Measurements from ENCODE around the gene PLPP1.

PLPP1 gene

DNA sequence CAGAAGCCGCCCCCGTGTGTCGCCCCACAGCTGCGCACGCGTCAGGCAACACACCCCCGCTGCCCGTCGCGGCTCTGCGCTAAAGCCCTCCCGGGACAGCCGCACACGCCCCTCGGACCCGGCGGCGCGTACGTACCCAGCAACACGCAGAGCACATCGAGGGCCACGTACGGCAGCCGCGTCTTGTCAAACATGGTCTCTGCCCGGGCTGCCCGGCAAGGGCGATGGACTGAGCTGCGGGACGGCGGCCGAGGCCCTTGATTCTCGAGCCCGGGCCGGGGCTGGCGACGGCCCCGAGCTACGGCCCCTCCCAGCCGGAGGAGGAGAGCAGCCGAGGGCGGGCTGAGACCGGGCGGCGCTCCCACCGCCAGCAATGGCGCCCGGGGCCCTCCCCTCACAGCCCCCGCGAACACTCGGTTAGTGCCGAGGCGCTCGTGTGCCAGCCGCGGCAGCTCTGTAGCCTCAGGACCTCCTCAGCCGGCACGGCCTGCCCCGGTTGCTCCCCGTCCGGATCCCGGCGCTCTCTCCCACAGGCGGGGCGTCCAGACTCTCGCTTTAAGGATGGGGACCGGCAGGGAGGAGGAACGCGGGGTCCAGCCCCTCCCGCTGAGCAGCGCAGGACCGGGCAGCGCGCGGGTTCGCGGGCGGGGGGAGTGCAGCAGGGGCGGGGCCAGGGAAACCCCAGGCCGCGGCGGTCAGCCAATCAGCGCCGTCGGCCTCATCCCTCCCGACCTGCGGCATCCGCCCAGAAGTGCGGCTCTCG, at the start of gene PLPP1:
Gene PLPP1 (minus strand): TSS at position 529 of the 763 bp plus-strand sequence. CDS start 335 bp downstream, at position 194.
- DNase-seq (ENCODE audit: low spot score) = peak; percentile 97

DNA sequence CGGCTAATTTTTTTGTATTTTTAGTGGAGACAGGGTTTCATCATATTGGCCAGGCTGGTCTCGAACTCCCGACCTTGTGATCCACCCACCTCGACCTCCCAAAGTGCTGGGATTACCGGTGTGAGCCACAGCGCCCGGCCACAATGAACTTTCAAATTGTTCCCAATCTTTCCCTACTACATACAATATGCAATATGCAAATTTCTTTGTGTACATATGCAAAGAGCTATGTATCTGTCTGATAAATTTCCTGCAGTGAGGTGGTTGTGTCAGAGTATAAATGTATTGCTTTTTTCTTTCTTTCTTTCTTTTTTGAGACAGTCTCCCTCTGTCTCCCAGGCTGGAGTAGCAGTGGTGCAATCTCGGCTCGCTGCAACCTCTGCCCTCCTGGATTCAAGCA, 48.8 kb upstream of the PLPP1 start:
- no peak for DNase-seq (ENCODE audit: low spot score)

DNA sequence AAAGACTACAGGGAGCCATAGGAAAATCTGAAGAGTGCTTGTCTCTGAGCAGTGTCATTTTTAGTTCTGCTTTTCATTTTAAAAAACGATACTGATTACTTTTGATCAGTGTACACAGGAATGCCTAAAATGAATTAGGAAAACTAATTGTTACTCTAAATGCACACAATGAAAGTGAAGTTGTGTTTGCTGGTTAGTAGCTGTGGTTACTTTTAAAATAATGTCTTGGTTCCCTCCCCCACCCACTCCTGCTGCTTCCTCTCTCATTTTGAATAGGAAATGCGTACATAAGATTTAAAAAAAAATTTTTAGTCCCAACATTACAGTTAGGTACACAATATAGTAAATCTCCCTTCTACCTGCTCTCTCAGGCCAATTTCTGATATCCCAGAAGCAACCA, 47.5 kb upstream of the PLPP1 start:
- DNase-seq (ENCODE audit: low spot score) = no peak

DNA sequence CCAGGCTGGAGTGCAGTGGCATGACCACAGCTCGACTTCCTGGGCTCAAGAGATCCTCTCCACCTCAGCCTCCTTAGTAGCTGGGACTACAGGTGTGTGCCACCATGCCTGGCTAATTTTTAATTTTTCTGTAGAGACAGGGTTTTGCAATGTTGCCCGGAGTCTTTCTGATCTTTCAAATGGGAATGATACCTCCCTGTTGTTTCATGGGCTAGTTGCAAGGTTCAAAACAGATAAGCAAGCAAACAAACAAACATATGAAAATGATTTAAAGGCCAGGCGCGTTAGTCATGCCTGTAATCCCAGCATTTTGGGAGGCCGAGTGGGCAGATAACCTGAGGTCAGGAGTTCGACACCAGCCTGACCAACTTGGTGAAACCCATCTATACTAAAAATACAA, 45.3 kb upstream of the PLPP1 start:
- DNase-seq (ENCODE audit: low spot score) = no peak

- DNase-seq (ENCODE audit: low spot score) = no peak
Observed at GRCh38 chr5:55578771-55579170, 44.0 kb upstream of the PLPP1 start.

GRCh38 chr5:55577353-55578060, 42.7 kb upstream of the PLPP1 start:
- no peak for DNase-seq (ENCODE audit: low spot score)

- no peak for DNase-seq (ENCODE audit: low spot score)
Observed at GRCh38 chr5:55576661-55577060, 41.9 kb upstream of the PLPP1 start.

DNA sequence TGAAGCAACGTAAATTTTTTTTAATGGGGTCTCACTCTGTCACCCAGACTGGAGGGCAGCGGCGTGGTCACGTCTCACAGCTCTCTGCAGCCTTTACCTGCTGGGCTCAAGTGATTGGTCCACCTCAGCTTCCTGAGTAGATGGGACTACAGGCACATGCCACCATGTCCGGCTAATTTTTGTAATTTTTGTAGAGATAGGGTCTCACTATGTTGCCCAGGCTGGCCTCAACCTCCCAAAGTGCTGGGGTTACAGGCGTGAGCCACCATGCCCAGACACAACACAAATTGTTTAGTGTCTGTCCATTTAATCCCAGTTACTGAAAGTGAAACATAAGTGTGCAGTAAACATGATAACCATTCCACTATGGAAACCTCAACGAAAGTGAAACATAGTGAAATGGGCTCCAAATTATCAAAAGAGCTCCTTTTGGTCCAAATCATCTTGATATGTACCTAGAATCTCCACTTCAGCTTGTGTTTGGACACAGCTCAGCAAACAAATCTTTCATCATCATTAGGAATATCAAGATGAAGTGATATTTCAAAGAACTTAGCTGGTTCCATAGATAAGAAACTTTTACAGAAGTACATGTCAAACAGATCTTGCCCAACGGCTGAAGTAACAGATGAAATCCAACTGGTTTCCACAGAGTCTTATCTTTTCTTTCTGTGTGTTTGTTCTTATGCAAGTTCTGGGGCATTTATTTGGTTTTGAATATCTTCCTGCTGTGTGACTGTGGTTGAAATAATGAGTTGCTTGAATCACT, 41.2 kb upstream of the PLPP1 start:
- no peak for DNase-seq (ENCODE audit: low spot score)

- DNase-seq (ENCODE audit: low spot score) = no peak
Observed at GRCh38 chr5:55572600-55572999, 37.8 kb upstream of the PLPP1 start.

- no peak for DNase-seq (ENCODE audit: low spot score)
Observed at GRCh38 chr5:55572020-55572419, 37.3 kb upstream of the PLPP1 start.

- no peak for DNase-seq (ENCODE audit: low spot score)
Observed at GRCh38 chr5:55570570-55570969, 35.8 kb upstream of the PLPP1 start.

- DNase-seq (ENCODE audit: low spot score) = no peak
Observed at GRCh38 chr5:55570026-55570425, 35.3 kb upstream of the PLPP1 start.

- DNase-seq (ENCODE audit: low spot score) = no peak
Observed at GRCh38 chr5:55569513-55569865, 34.7 kb upstream of the PLPP1 start.

GRCh38 chr5:55568654-55569512, 34.1 kb upstream of the PLPP1 start:
- no peak for DNase-seq (ENCODE audit: low spot score)

DNA sequence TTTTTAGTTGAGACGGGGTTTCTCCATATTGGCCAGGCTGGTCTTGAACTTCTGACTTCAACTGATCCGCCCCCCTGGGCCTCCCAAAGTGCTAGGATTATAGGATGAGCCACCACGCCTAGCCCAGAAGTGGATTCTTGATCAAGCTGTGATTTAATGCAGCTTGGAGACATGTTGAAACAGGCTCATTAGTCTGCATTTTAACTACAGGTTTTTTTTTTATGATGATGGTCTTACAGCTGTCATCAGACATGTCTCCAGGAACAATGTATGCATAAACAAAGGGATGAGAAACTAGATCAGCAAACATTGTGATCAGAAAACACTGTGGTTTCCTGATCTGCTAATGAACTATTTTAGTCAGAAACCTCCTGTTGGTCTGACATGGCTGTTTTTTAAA, 30.0 kb upstream of the PLPP1 start:
- DNase-seq (ENCODE audit: low spot score) = no peak

GRCh38 chr5:55558484-55558883, 23.7 kb upstream of the PLPP1 start:
- DNase-seq (ENCODE audit: low spot score) = no peak

DNA sequence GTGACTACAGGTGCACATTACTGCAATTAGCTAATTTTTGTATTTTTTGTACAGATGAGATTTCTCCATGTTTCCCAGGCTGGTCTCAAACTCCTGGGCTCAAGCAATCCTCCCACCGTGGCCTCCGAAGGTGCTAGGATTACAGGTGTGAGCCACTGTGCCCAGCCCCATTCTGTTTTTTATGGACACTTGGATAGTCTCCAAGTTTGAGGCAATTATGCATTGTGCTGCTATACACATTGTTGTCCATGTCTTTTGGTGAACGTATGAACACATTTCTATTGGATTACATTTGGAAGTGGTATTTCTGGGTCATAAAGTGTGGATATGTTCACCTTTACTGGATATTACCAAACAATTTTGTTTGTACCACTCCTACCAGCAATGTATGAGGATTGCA, 22.4 kb upstream of the PLPP1 start:
- no peak for DNase-seq (ENCODE audit: low spot score)

DNA sequence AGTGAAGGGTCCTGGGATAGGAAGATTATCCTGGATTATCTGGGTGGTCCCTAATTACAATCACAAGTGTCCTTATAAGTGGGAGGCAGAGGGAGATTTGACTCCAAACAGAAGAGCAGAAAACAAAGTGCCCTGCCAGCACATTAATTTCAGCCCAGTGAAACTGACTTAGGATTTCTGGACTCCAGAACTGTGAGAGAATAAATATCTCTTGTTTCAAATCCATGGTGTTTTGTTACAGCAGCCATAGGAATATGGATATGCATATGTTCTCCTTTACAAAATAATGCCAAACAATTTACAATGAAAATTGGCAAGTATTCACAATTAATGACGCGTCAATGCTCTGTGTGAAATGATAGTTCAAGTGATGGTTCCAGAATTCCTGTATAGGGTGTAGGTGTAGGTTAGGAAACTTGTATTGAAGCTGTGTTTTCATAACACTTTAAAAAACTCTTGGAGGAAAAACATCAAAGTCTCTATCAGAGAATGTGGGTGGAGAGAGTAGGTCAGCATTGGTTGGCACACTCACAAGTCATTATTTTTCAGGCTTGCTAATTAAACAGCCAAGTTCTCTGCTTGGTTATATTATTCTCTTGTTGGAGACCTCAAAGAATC, 19.9 kb upstream of the PLPP1 start:
- no peak for DNase-seq (ENCODE audit: low spot score)

GRCh38 chr5:55551904-55552303, 17.1 kb upstream of the PLPP1 start:
- no peak for DNase-seq (ENCODE audit: low spot score)

DNA sequence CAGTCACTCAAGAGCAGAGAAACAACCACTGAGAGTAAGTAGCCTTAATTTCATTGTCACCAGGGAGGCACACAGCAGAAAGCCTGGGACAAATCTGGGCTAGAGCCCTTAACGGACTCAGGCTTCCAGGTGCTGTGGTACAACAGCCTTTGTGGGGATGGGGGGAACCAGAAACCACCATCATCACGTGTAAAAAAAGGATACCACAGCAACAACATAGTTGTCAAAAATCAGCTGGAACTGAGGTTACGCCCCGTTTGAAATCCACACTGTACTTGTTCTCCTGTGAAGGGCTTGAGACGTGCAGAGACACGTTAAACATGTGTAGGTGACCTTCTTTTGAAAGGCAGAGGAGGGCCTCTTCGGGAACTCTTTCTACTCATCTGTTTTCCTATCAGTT, 16.6 kb upstream of the PLPP1 start:
- no peak for DNase-seq (ENCODE audit: low spot score)

DNA sequence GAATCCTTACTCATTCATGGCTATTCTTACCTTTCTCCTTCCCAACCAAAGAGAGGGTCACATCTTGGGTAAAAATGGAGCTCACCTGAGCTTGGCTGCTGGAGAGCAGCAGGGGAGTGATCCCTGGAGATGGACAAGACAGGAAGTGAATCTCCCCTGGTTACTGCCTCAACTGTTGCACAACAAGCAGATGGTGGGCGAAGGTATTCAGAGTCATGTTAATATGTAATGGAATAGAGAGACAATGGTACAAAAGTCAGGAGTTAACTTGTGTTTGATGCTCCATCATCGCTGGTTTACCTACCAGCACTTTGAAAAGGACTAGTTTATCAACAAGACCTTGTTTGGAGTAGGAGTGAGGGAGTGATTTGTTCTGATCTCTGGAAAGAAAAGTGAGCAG, 13.0 kb upstream of the PLPP1 start:
- no peak for DNase-seq (ENCODE audit: low spot score)

- no peak for DNase-seq (ENCODE audit: low spot score)
Observed at GRCh38 chr5:55546947-55547346, 12.2 kb upstream of the PLPP1 start.

All from D341Med (cell line).